Neural progenitor cell (in vitro differentiated cells): ENCODE measurements around the gene ALAS1.

Source experiments
- CTCF ChIP-seq: fragments of 200-600 bp; sonication (generic); IDR thresholded peaks from 2 replicates; pipeline ENCODE4 v1.5.1; 2017; ENCODE audit warnings: antibody characterized with exemption, mild to moderate bottlenecking
- EZH2 ChIP-seq: fragments of 200-600 bp; sonication (generic); IDR thresholded peaks from 2 replicates; pipeline ENCODE4 v1.6.1; 2017; ENCODE audit warnings: antibody characterized with exemption, mild to moderate bottlenecking, moderate library complexity
- EZH2phosphoT487 ChIP-seq: fragments of 200-600 bp; sonication (generic); IDR thresholded peaks from 2 replicates; pipeline ENCODE4 v1.6.1; 2017; ENCODE audit warnings: antibody characterized with exemption

- no peak for TF ChIP-seq EZH2
- TF ChIP-seq CTCF: no peak
- TF ChIP-seq EZH2phosphoT487: no peak
These were observed 52.2 kb downstream of the ALAS1 start for GRCh38 chr3:52250122-52250521.
